Liver (tissue), 9 donors: Measurements from ENCODE around the gene AK1. TPM values are rescaled to one million over a fixed set of nuclear protein-coding genes. Genes with fewer than 3 reads are reported as not detected.

Experiments used
- DNase-seq: peaks from one replicate; pipeline ENCODE4 v3.0.0-alpha.2; 2017; ENCODE audit warnings: low spot score
- H3K27ac ChIP-seq, 2 donors: one replicate each; pipeline ENCODE4 v1.7.0; 2013; ENCODE audit warnings: inconsistent platforms in 2 of 2, low read length in 2 of 2, control low read depth in 1 of 2, low read depth in 1 of 2, mild to moderate bottlenecking in 1 of 2
- H3K27me3 ChIP-seq, 4 donors: one replicate each; pipeline versions ENCODE4 v1.6.1 to v1.7.0; 2013; ENCODE audit warnings: low read length in 3 of 4, inconsistent platforms in 1 of 4, mild to moderate bottlenecking in 1 of 4, moderate library complexity in 1 of 4; ENCODE audit not compliant: control insufficient read depth in 4 of 4, insufficient read depth in 4 of 4
- H3K36me3 ChIP-seq, 4 donors: one replicate each; pipeline versions ENCODE4 v1.6.1 to v1.7.0; 2013; ENCODE audit warnings: low read length in 3 of 4, mild to moderate bottlenecking in 3 of 4, low read depth in 1 of 4, moderate library complexity in 1 of 4; ENCODE audit not compliant: control insufficient read depth in 4 of 4, insufficient read depth in 3 of 4
- H3K4me1 ChIP-seq, 4 donors: one replicate each; pipeline versions ENCODE4 v1.6.1 to v1.7.0; 2013; ENCODE audit warnings: low read length in 3 of 4, mild to moderate bottlenecking in 3 of 4, moderate library complexity in 1 of 4; ENCODE audit not compliant: control insufficient read depth in 4 of 4, insufficient read depth in 4 of 4
- H3K4me3 ChIP-seq, 3 donors: one replicate each; pipeline versions ENCODE4 v1.6.1 to v1.7.0; 2013; ENCODE audit warnings: low read length in 3 of 3, control low read depth in 1 of 3, low read depth in 1 of 3, mild to moderate bottlenecking in 1 of 3
- H3K9ac ChIP-seq, 2 donors: one replicate each; pipeline ENCODE4 v1.7.0; 2013; ENCODE audit warnings: low read length in 2 of 2, mild to moderate bottlenecking in 2 of 2, moderate library complexity in 2 of 2, control low read depth in 1 of 2, low read depth in 1 of 2
- H3K9me3 ChIP-seq, 4 donors: one replicate each; pipeline versions ENCODE4 v1.6.1 to v1.7.0; 2013; ENCODE audit warnings: low read length in 3 of 4; ENCODE audit not compliant: control insufficient read depth in 4 of 4
- EGR1 ChIP-seq, 2 donors: IDR thresholded peaks; 2 replicates each; pipeline ENCODE4 v1.6.1; 2016 to 2018; ENCODE audit warnings: antibody characterized with exemption in 2 of 2, low read depth in 2 of 2
- FOXA1 ChIP-seq: IDR thresholded peaks from 2 replicates; pipeline ENCODE4 v1.6.1; 2016; ENCODE audit warnings: antibody characterized with exemption
- GABPA ChIP-seq, 2 donors: IDR thresholded peaks in 1 of 2; conservative IDR thresholded peaks in 1 of 2; 2 replicates each; pipeline ENCODE4 v1.6.1; 2016; ENCODE audit warnings: antibody characterized with exemption in 2 of 2, mild to moderate bottlenecking in 1 of 2, moderate library complexity in 1 of 2
- HNF4A ChIP-seq, 2 donors: conservative IDR thresholded peaks; 2 replicates each; pipeline ENCODE4 v1.6.1; 2016; ENCODE audit warnings: antibody characterized with exemption in 2 of 2, mild to moderate bottlenecking in 2 of 2
- HNF4G ChIP-seq: IDR thresholded peaks from 2 replicates; pipeline ENCODE4 v1.6.1; 2016; ENCODE audit warnings: antibody characterized with exemption
- JUND ChIP-seq, 2 donors: IDR thresholded peaks; 2 replicates each; pipeline ENCODE4 v1.6.1; 2016; ENCODE audit warnings: antibody characterized with exemption in 2 of 2
- NR2F2 ChIP-seq: IDR thresholded peaks from 2 replicates; pipeline ENCODE4 v1.6.1; 2016; ENCODE audit warnings: antibody characterized with exemption
- RAD21 ChIP-seq, 2 donors: IDR thresholded peaks; 2 replicates each; pipeline ENCODE4 v1.6.1; 2016; ENCODE audit warnings: antibody characterized with exemption in 2 of 2, mild to moderate bottlenecking in 2 of 2
- WGBS: extraction: QIAGEN DNeasy Blood & Tissue Kit; methylation state at CpG from one replicate; pipeline ENCODE4 v1.1.7; 2013; 5-methylcytosine and 5-hydroxymethylcytosine counted together
- polyA plus RNA-seq, 2 donors: library from polyadenylated mRNA; stranded (reverse) in 1 of 2; unstranded in 1 of 2; fragments of 200-250 nt in 1 of 2; fragments of >200 nt in 1 of 2; fragmentation: Nextera tagmentation in 1 of 2; extraction: Ambion mirVana in 1 of 2; gene quantifications; one replicate each; pipeline versions ENCODE4 v1.2.1 to v1.2.3, GENCODE V29; 2013 to 2015
- total RNA-seq, 2 donors: library from RNA; depleted of rRNA; stranded (reverse); fragments of >200 nt; gene quantifications; one replicate each; pipeline ENCODE4 v1.2.3, GENCODE V29; 2014
- TF ChIP-seq, protein P1 (sequence below): IDR thresholded peaks from 2 replicates; pipeline ENCODE4 v1.6.1; 2016; ENCODE audit warnings: antibody characterized with exemption
- TF ChIP-seq, protein P2 (sequence below): IDR thresholded peaks from 2 replicates; pipeline ENCODE4 v1.6.1; 2016; ENCODE audit warnings: antibody characterized with exemption, mild to moderate bottlenecking
- TF ChIP-seq, protein P3 (sequence below): fragments of 150-350 bp; IDR thresholded peaks from 2 replicates; pipeline ENCODE4 v1.5.1; 2017; ENCODE audit warnings: improper control_type of control experiment, low read depth, low read length; ENCODE audit not compliant: missing input control
- TF ChIP-seq, protein P4 (sequence below): IDR thresholded peaks from 2 replicates; pipeline ENCODE4 v1.6.1; 2016; ENCODE audit warnings: antibody characterized with exemption
- donor health status: healthy.
- donor health status: healthy.
- donor health status: healthy.
- donor health status: healthy.
- donor health status: healthy.

Gene AK1
- total and polyA plus RNA-seq, 4 donors: 10.6 to 78.3 (median 29.6) TPM

DNA sequence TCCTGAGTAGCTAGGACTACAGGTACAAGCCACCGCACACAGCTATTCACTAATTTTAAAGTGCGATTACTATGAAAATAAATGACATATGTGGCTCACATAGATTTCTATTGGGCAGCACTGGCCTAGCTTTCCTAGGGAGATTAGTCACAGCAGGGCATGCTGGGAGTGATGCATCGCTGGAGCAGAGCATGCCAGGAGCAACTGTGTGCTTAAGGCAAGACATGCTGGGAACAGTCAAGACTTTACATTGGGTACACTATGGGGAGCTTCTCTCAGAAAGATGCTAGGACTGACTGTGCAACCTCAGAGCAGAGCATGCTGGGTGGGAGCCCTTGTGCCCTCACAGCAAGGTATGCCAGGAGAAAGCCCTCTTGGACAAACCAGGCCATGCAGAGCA is 12.6 kb upstream of the AK1 start:
- H3K36me3 ChIP-seq: peaks cover 30 to 64% (median 49%) of the 10 kb centered on the region in 4 donors
- no peak for TF ChIP-seq RAD21 (IDR thresholded peaks at IDR 0.05)
- TF ChIP-seq HNF4A (conservative IDR thresholded peaks at IDR 0.05): no peak
- TF ChIP-seq FOXA1: no peak
- TF ChIP-seq JUND (IDR thresholded peaks at IDR 0.05): no peak
- H3K9ac ChIP-seq: no peak overlapping the region
- no peaks in the 10 kb centered on the region for H3K27me3 ChIP-seq
- 97% methylated on average over 3 of the region's 3 CpGs for WGBS
- no peak for DNase-seq
- H3K4me3 ChIP-seq: no peak overlapping the region
- peaks cover 0 to 6% (median 5%) of the 10 kb centered on the region in 4 donors for H3K9me3 ChIP-seq
- no peaks in the 10 kb centered on the region for H3K4me1 ChIP-seq
- H3K27ac ChIP-seq: no peak overlapping the region

DNA sequence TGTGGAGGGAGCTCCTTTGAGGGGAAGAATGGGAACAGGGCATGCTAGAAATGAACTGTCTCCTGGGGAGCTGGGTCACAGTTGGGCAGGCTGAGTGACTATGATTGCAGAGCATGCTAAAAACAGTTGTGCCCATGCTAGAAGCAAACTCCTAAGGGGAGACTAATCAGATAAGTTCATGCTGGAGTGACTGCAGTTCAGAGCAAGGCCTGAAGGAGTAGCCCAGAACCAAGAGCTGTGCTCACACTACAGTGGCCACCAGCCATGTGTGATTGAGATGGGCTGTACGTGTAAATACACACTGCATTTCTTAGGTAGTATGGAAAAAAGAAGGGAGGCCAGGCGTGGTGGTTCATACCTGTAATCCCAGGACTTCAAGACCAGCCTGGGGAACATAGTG is 10.3 kb upstream of the AK1 start:
- Histone ChIP-seq H3K4me3 (no peak overlapping the region), H3K9me3 (no peaks in the 10 kb centered on the region), H3K4me1 (no peaks in the 10 kb centered on the region), H3K9ac (no peak overlapping the region), H3K27me3 (no peaks in the 10 kb centered on the region), H3K36me3 (peaks cover 15 to 41% (median 29%) of the 10 kb centered on the region in 4 donors), H3K27ac (no peak overlapping the region)
- no peak for DNase-seq
- no peak for TF ChIP-seq RAD21 (IDR thresholded peaks at IDR 0.05)
- TF ChIP-seq, protein P1, sequence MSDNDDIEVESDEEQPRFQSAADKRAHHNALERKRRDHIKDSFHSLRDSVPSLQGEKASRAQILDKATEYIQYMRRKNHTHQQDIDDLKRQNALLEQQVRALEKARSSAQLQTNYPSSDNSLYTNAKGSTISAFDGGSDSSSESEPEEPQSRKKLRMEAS: no peak
- TF ChIP-seq, protein P2, sequence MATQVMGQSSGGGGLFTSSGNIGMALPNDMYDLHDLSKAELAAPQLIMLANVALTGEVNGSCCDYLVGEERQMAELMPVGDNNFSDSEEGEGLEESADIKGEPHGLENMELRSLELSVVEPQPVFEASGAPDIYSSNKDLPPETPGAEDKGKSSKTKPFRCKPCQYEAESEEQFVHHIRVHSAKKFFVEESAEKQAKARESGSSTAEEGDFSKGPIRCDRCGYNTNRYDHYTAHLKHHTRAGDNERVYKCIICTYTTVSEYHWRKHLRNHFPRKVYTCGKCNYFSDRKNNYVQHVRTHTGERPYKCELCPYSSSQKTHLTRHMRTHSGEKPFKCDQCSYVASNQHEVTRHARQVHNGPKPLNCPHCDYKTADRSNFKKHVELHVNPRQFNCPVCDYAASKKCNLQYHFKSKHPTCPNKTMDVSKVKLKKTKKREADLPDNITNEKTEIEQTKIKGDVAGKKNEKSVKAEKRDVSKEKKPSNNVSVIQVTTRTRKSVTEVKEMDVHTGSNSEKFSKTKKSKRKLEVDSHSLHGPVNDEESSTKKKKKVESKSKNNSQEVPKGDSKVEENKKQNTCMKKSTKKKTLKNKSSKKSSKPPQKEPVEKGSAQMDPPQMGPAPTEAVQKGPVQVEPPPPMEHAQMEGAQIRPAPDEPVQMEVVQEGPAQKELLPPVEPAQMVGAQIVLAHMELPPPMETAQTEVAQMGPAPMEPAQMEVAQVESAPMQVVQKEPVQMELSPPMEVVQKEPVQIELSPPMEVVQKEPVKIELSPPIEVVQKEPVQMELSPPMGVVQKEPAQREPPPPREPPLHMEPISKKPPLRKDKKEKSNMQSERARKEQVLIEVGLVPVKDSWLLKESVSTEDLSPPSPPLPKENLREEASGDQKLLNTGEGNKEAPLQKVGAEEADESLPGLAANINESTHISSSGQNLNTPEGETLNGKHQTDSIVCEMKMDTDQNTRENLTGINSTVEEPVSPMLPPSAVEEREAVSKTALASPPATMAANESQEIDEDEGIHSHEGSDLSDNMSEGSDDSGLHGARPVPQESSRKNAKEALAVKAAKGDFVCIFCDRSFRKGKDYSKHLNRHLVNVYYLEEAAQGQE: no peak
- TF ChIP-seq, protein P3, sequence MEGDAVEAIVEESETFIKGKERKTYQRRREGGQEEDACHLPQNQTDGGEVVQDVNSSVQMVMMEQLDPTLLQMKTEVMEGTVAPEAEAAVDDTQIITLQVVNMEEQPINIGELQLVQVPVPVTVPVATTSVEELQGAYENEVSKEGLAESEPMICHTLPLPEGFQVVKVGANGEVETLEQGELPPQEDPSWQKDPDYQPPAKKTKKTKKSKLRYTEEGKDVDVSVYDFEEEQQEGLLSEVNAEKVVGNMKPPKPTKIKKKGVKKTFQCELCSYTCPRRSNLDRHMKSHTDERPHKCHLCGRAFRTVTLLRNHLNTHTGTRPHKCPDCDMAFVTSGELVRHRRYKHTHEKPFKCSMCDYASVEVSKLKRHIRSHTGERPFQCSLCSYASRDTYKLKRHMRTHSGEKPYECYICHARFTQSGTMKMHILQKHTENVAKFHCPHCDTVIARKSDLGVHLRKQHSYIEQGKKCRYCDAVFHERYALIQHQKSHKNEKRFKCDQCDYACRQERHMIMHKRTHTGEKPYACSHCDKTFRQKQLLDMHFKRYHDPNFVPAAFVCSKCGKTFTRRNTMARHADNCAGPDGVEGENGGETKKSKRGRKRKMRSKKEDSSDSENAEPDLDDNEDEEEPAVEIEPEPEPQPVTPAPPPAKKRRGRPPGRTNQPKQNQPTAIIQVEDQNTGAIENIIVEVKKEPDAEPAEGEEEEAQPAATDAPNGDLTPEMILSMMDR: no peak
- no peak for TF ChIP-seq HNF4A (conservative IDR thresholded peaks at IDR 0.05)
- no peak for TF ChIP-seq EGR1 (IDR thresholded peaks at IDR 0.05; ENCODE audit: low read depth in 2 of 2)
- TF ChIP-seq, protein P4, sequence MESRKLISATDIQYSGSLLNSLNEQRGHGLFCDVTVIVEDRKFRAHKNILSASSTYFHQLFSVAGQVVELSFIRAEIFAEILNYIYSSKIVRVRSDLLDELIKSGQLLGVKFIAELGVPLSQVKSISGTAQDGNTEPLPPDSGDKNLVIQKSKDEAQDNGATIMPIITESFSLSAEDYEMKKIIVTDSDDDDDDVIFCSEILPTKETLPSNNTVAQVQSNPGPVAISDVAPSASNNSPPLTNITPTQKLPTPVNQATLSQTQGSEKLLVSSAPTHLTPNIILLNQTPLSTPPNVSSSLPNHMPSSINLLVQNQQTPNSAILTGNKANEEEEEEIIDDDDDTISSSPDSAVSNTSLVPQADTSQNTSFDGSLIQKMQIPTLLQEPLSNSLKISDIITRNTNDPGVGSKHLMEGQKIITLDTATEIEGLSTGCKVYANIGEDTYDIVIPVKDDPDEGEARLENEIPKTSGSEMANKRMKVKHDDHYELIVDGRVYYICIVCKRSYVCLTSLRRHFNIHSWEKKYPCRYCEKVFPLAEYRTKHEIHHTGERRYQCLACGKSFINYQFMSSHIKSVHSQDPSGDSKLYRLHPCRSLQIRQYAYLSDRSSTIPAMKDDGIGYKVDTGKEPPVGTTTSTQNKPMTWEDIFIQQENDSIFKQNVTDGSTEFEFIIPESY: no peak
- no peak for TF ChIP-seq GABPA (IDR thresholded peaks at IDR 0.05 in 1 of 2, conservative IDR thresholded peaks at IDR 0.05 in 1 of 2)
- no peak for TF ChIP-seq NR2F2
- no peak for TF ChIP-seq HNF4G
- WGBS: 90% methylated on average over 2 of the region's 2 CpGs
